GM12892 (cell line): ENCODE data around the gene NBDY. TPM values are rescaled to one million over a fixed set of nuclear protein-coding genes. Genes with fewer than 3 reads are reported as not detected.
"Not testable (repeated sequence)": the region's sequence is repeated elsewhere in the genome, so short reads cannot be mapped to it uniquely, and the experiment has no call there.

Experiments
- DNase-seq: peaks from one replicate; pipeline ENCODE4 v3.0.0; 2011; ENCODE audit not compliant: insufficient read length
- FAIRE-seq: peaks from 2 replicates; lab custom pipeline; 2011; peaks lifted over from hg19 to GRCh38; lab: Jason Lieb, UNC
- POLR2A ChIP-seq: IDR thresholded peaks from 2 replicates; pipeline ENCODE4 v1.6.1; 2011; ENCODE audit warnings: low read depth, low read length, control low read depth
- POLR2AphosphoS5 ChIP-seq: IDR thresholded peaks from 2 replicates; pipeline ENCODE4 v1.6.1; 2011; ENCODE audit warnings: low read depth, low read length, control low read depth
- TAF1 ChIP-seq: IDR thresholded peaks from 2 replicates; pipeline ENCODE4 v1.6.1; 2011; ENCODE audit warnings: low read depth, mild to moderate bottlenecking, control low read depth, low read length, borderline replicate concordance
- polyA plus RNA-seq: library from polyadenylated mRNA; unstranded; fragments of >200 nt; gene quantifications from one replicate; pipeline ENCODE4 v1.2.1, GENCODE V29; 2012; ENCODE audit warnings: missing spikeins, inconsistent platforms; ENCODE audit not compliant: missing spikeins

Gene NBDY
- 31.4 TPM for polyA plus RNA-seq

DNA sequence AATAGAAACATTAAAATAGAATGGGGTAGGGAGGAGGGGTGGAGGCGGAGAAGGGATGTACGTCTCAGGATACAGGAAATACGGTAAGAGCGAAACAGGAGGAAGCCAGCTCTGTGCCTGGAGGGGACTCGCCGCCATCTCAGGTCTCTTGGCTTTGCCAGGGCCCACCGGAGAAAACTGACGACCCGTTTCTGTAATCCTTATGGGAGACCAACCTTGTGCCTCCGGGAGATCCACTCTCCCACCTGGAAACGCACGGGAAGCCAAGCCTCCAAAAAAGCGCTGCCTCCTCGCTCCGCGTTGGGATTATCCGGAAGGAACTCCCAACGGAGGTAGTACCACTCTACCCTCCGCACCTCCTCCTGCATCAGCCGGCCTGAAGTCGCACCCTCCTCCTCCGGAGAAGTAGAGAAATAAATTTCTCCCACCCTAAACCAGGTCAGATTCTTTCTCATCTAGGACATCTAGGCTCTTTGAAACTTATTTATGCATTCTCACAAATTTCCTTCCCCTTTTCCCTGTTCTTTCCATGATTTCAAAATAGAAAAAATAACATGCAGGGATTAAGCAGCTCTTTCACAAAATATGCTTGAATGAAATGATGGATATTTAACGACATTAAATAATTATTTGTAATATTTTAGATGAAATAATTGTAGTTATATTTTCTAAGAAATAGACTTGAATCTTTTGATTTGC, at the start of gene NBDY:
TSS of gene NBDY (plus strand) at position 92 of the 699 bp plus-strand sequence. CDS start at position 203, 111 bp downstream.
- DNase-seq (no peak), FAIRE-seq (peak; percentile 17)
- no peak for TF ChIP-seq POLR2A
- TF ChIP-seq TAF1 = no peak
- no peak for TF ChIP-seq POLR2AphosphoS5

- not testable (repeated sequence) for FAIRE-seq, DNase-seq
Measured at GRCh38 chrX:56704530-56704929, 24.5 kb upstream of the NBDY start.

DNA sequence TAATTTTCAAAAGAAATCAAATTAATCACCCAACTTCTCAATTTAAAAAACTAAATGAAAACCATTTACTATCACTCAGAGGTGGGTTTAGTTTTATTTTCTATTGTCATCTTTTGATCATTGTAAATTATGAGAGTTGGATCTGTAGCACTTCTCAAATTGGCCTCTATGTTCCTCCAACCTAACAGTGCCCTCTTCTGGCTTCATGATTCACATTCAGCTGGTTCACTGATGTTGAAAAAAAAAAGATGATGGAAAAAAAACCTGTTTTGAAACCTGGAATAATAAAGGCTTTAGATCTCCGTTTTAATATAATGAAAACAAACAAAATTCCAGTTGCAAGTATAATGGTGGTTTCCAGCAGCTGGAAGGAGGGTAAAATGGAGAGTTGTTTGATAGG, 2.4 kb upstream of the NBDY start:
- no peak for DNase-seq
- TF ChIP-seq POLR2A = no peak
- TF ChIP-seq TAF1 = no peak
- no peak for TF ChIP-seq POLR2AphosphoS5
- FAIRE-seq = peak; percentile 54

GRCh38 chrX:56727531-56727930, 1.5 kb upstream of the NBDY start:
- no peak for DNase-seq
- no peak for TF ChIP-seq TAF1
- TF ChIP-seq POLR2A = no peak
- TF ChIP-seq POLR2AphosphoS5 = no peak
- FAIRE-seq = peak; percentile 9

DNA sequence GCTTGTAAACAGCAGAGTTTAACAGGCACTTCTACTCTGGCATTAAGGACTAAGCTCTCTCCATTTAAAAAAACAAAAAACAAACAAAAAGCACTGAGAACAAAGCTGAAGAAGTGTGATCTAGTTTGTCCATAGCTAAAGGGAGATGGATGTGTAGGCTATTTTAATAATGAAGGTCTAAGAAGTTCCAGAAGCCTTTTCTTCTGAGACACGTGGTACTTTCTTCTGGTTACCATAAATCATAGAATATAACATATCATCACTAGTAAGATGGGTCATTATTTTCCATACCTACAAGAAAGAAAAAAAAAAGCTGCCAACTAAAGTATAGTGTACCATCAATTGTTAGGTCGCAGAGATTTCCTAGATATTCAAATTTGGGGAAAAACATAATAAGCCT, 722 bp upstream of the NBDY start:
- no peak for TF ChIP-seq TAF1
- TF ChIP-seq POLR2AphosphoS5 = no peak
- no peak for TF ChIP-seq POLR2A
- DNase-seq = no peak
- no peak for FAIRE-seq

- DNase-seq = no peak
- TF ChIP-seq POLR2AphosphoS5 (no peak), TAF1 (no peak), POLR2A (no peak)
- peak; percentile 24 for FAIRE-seq
Measured at GRCh38 chrX:56728752-56729151, 291 bp upstream of the NBDY start.

DNA sequence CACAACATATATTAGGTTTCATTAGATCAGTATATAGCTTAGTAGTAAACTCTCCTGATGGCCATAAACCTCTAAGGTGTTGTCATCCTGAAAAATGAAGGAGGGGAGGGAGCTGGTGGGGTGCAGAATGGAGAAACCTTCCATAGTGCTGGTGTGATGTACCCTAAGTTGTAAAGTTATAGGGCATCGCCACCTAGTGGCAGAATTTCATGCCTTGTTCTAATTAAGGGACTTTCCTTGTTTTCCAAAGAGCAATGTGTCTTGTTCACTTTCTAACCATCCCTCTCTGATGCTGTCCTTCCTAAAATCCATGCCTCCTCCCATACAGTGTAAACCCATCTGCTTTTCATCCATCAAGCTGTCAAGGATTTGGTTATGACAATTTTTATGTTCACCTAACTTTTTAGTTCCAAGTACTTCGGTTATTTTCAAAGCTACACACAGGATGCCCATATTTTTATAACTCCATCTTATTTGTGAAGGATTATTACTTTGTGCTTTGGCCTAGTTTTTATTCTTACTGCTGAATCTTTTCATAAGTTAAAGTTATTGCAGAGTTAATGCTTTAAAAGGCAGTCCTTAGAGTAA, 4.5 kb downstream of the NBDY start:
- TF ChIP-seq POLR2A = no peak
- no peak for TF ChIP-seq POLR2AphosphoS5
- no peak for TF ChIP-seq TAF1
- no peak for DNase-seq
- peak; percentile 99 for FAIRE-seq

- DNase-seq (no peak), FAIRE-seq (no peak)
- TF ChIP-seq POLR2AphosphoS5 = no peak
Measured at GRCh38 chrX:56736219-56736618, 7.2 kb downstream of the NBDY start.

- TF ChIP-seq POLR2AphosphoS5 = no peak
- TF ChIP-seq TAF1 = no peak
- TF ChIP-seq POLR2A = no peak
- DNase-seq (no peak), FAIRE-seq (no peak)
Measured at GRCh38 chrX:56738670-56739069, 9.6 kb downstream of the NBDY start.

DNA sequence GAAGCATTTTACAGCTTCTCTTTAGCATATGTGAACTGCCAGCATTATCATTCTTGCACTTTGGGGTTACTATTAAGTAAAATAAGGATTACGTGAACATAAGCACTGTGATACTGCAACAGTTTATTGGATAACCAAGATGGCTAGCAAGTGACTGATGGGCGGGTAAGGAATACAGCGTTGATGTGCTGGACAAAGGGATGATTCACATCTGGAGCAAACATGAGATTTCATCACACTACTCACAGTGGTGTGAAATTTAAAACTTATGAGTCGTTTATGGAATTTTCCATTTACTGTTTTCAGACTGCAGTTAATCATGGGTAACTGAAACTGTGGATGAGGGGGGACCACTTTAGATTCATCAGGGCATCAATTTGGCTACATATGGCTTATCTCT, 16.0 kb downstream of the NBDY start:
- FAIRE-seq = no peak
- TF ChIP-seq TAF1 (no peak), POLR2AphosphoS5 (no peak), POLR2A (no peak)
- DNase-seq = no peak

- no peak for TF ChIP-seq TAF1
- TF ChIP-seq POLR2AphosphoS5 = no peak
- TF ChIP-seq POLR2A = no peak
- FAIRE-seq (no peak), DNase-seq (no peak)
Measured at GRCh38 chrX:56746996-56747395, 18.0 kb downstream of the NBDY start.

GRCh38 chrX:56751071-56751470, 22.0 kb downstream of the NBDY start:
- FAIRE-seq (no peak), DNase-seq (no peak)
- no peak for TF ChIP-seq POLR2A
- TF ChIP-seq TAF1 = no peak
- no peak for TF ChIP-seq POLR2AphosphoS5
